GM21515 (cell line): ENCODE results near the gene SMYD3.
A peak's percentile ranks its signal among the peaks of the same experiment; 100 is the strongest.
"Not testable (repeated sequence)": the region's sequence is repeated elsewhere in the genome, so short reads cannot be mapped to it uniquely, and the experiment has no call there.

Experiments used
- ATAC-seq: cut with Tn5 transposase; IDR thresholded peaks from one replicate; pipeline ENCODE4 v1.9.1; 2021; ENCODE audit not compliant: unreplicated experiment

The SMYD3 gene

GRCh38 chr1:246078888-246079252, 428.2 kb downstream of the SMYD3 start:
- no peak for ATAC-seq

- no peak for ATAC-seq
Observed at GRCh38 chr1:246078126-246078887, 428.8 kb downstream of the SMYD3 start.

GRCh38 chr1:246077476-246077875, 429.6 kb downstream of the SMYD3 start:
- no peak for ATAC-seq

- ATAC-seq: no peak
Observed at GRCh38 chr1:246074421-246074820, 432.7 kb downstream of the SMYD3 start.

- ATAC-seq: no peak
Observed at GRCh38 chr1:246072456-246072955, 434.6 kb downstream of the SMYD3 start.

GRCh38 chr1:246071981-246072380, 435.1 kb downstream of the SMYD3 start:
- not testable (repeated sequence) for ATAC-seq

- ATAC-seq: not testable (repeated sequence)
Observed at GRCh38 chr1:246071561-246071960, 435.5 kb downstream of the SMYD3 start.

- no peak for ATAC-seq
Observed at GRCh38 chr1:246069581-246069980, 437.5 kb downstream of the SMYD3 start.

GRCh38 chr1:246068619-246069509, 438.2 kb downstream of the SMYD3 start:
- ATAC-seq: no peak

GRCh38 chr1:246068217-246068512, 438.9 kb downstream of the SMYD3 start:
- no peak for ATAC-seq

- peak; percentile 78 for ATAC-seq
Observed at GRCh38 chr1:246067432-246068216, 439.5 kb downstream of the SMYD3 start.

- ATAC-seq: no peak
Observed at GRCh38 chr1:246066573-246066972, 440.5 kb downstream of the SMYD3 start.

- no peak for ATAC-seq
Observed at GRCh38 chr1:246065592-246065991, 441.5 kb downstream of the SMYD3 start.

GRCh38 chr1:246064891-246065290, 442.2 kb downstream of the SMYD3 start:
- ATAC-seq: no peak

- no peak for ATAC-seq
Observed at GRCh38 chr1:246063013-246063616, 444.0 kb downstream of the SMYD3 start.

GRCh38 chr1:246058466-246058865, 448.6 kb downstream of the SMYD3 start:
- ATAC-seq: no peak

GRCh38 chr1:246052603-246053002, 454.5 kb downstream of the SMYD3 start:
- ATAC-seq: no peak

- ATAC-seq: no peak
Observed at GRCh38 chr1:246051909-246052518, 455.1 kb downstream of the SMYD3 start.

- no peak for ATAC-seq
Observed at GRCh38 chr1:246048693-246049092, 458.4 kb downstream of the SMYD3 start.

- no peak for ATAC-seq
Observed at GRCh38 chr1:246043556-246043955, 463.5 kb downstream of the SMYD3 start.
